Measurements from ENCODE around the gene KDM1B.
"Not testable (repeated sequence)": the region's sequence is repeated elsewhere in the genome, so short reads cannot be mapped to it uniquely, and the experiment has no call there.

KDM1B gene

GRCh38 chr6:18148304-18149025 is 6.8 kb upstream of the KDM1B start:
- no peak for DNase-seq (ENCODE audit: low spot score)

GRCh38 chr6:18151391-18151790 is 3.8 kb upstream of the KDM1B start:
- DNase-seq (ENCODE audit: low spot score), result not testable (repeated sequence)

DNA sequence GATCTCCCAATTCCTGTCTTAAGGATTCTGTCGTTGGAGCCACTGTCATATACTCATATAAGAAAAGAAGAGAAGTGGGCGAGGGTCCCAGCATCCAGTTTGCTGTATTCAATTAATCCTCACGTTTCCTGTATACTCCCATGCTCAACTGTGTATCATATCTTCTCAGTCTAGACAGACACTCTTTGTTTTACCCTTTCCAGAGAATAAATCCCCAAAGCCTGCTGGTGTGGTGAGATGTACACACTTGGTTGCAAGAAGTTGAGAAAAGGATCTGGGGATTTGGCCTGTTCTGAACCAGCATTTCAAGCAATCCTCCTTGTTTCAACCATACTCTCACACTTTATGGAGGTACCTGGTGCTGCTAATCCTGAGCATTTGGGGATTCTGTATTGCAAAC is 3.4 kb upstream of the KDM1B start:
- no peak for DNase-seq (ENCODE audit: low spot score)

GRCh38 chr6:18153311-18153703 is 1.9 kb upstream of the KDM1B start:
- DNase-seq (ENCODE audit: low spot score), result no peak

DNA sequence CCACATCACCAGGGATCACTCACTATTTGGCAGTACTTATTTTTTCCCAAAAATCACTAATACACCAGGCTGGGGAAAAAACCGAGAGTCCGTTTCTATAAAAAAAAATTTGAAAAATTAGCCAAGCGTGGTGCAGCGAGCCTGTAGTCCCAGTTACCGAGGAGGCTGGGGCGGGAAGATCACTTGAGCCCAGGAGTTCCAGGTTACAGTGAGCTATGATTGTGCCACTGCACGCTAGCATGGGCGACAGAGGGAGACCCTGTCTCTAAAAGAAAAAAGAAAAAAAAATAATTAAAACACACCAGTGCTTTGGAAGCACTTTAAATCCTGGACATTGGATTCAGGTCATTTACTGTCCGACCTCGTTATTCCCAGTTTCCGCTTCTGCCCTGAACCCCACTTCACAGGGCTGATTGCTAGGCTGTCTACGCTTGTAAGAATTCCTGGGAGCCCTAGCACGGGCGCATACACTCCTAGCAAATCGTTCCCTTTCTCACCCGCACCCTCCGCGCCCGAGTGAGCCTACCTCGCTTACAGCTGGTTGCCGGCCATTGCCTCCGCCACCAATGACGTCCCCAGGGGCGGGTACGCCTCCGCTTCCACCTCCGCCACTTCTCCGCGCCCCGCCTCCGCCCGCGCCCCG is 594 bp upstream of the KDM1B start, which contains the start of gene TPMT:
TPMT (minus strand) TSS at position 571 of the 643 bp plus-strand sequence. CDS start 5,950 bp downstream, outside the sequence.
- DNase-seq (ENCODE audit: low spot score), result no peak

DNA sequence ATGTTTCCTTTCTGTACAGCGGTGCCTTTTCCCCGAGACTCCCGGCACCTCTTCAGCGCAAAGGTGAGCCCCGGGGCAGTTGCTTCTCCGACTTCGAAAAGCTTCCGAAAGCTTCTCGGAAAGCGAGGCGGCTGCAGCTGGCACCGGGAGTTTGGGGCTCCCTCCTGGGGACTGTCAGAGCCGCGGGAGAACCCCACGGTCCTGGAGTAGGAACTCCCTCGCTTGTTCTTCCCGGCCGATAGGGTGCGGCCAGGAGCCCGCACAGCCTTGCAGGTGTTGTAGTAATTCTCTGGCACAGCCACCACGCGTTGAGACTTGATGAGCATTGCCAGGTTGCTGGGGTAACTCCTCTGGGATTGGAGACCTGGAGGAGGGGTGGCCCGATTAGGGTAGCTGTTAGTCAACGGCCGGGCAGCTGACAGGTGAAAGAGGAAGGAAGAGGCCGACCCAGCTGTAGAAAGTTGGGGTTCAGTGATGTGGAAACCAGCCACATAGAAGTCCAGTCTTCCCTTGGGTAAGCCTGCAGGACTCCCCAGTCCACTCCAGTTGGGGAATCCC is 721 bp downstream of the KDM1B start:
- DNase-seq (ENCODE audit: low spot score), result peak; percentile 80

DNA sequence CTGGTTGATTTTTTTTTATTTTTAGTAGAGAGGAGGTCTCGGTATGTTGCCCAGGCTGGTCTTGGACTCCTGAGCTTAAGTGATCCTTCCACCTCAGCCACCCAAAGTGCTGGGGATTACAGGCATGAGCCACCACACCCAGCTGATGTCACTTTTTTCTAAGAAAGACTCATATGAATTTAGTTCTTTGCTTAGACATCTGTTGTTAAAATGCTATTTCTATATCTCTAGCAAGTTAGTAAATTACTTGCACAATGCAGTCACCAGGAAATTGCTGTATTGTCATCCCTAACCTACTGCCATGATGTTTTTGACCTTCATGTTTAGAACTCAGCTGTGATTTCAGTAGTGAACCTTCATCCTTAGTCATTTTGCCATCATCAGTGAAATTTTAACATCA is 5.7 kb downstream of the KDM1B start:
- no peak for DNase-seq (ENCODE audit: low spot score)

- DNase-seq (ENCODE audit: low spot score), result no peak
Measured at GRCh38 chr6:18161431-18161830, 6.2 kb downstream of the KDM1B start.

DNA sequence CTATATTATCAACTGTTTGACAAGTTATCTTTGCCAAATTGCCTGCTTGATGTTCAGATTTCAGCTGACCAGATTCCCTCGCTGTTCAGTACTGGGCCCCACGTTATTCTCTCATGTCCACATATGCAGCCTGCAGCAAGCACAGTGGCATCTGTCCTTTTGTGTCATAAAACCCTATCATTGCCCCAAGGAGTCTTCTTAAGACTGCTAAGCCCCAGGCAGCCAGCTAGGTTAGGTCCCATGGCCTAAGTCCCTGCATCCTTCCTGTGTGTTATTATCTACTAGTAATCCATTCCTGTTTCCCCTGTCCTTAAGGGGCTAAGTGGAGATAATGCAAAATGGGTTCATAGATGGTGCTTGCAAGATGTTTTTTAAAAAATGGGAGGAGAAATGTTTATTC is 7.2 kb downstream of the KDM1B start:
- no peak for DNase-seq (ENCODE audit: low spot score)

GRCh38 chr6:18165751-18166150 is 10.5 kb downstream of the KDM1B start:
- DNase-seq (ENCODE audit: low spot score), result no peak

- DNase-seq (ENCODE audit: low spot score), result no peak
Measured at GRCh38 chr6:18166312-18167036, 11.3 kb downstream of the KDM1B start.

DNA sequence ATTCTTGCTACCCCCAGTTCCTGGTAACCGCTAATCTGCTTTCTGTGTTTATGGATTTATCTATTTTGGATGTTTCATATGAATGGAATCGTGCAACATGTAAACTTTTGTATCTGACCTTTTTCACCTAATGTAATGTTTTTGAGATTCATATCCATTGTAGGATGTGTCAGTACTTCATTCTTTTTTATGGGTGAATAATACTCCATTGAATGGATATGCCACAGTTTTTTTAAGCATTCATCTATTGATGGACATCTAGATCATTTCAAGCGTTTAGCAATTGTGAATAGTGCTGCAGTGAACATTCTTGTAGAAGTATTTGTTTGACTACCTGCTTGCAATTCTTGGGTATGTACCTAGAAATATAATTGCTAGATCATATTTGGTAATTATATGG is 13.0 kb downstream of the KDM1B start:
- DNase-seq (ENCODE audit: low spot score), result no peak

DNA sequence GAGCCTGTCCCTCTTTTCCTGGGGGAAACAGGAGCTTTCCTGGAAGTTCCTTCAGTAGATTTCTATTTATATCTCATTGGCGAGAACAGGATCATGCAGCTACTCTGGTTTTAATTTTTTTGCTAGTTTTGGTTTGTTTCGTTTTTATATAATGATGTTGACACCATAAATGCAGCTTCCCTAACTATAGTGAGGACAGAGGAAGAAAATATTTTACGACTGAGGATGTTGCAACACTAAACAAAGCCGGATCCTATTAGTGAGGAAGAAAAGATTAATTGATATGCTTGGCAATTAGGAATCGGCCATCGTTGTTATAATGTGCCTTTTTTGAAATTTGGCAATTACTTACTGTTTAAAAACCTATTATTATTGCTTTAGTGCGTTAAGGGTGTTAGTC is 16.6 kb downstream of the KDM1B start:
- no peak for DNase-seq (ENCODE audit: low spot score)

DNA sequence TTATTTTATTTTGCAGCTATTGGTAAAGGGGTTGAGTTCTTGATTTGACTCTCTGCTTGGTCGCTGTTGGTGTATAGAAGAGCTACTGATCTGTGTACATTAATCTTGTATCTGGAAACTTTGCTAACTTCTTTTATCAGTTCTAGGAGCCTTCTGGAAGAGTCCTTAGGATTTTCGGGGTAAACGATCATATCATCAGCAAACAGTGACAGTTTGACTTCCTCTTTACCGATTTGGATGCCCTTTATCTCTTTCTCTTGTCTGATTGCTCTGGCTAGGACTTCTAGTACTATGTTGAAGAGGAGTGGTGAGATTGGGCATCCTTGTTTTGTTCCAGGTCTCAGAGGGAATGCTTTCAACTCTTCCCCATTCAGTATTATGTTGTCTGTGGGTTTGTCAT is 21.0 kb downstream of the KDM1B start:
- DNase-seq (ENCODE audit: low spot score), result not testable (repeated sequence)

DNA sequence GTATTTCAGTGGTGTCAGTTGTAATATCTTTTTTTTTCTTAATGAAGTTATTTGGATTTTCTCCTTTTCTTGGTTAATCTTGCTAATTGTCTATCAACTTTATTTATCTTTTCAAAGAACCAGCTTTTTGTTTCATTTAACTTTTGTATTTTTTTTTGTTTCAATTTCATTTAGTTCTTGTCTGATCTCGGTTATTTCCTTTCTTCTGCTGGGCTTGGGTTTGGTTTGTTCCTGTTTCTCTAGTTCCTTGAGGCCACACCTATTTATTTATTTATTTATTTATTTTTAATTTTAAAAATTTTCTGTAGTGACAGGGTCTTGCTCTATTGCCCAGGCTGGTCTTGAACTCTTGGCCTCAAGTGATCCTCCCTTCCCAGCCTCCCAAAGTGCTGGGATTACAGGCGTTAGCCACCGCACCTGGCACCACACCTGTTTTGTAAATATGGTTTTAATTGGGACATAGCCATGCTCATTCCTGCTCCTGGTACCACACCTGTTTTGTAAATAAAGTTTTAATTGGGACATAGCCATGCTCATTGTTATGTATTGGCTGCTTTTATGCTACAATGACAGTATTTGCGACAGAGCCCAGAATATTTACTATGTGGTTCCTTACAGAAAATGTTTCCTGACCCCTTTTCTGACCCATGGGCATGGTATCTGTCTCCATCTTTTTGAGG is 22.2 kb downstream of the KDM1B start:
- DNase-seq (ENCODE audit: low spot score), result no peak

GRCh38 chr6:18178960-18179615 is 23.9 kb downstream of the KDM1B start:
- no peak for DNase-seq (ENCODE audit: low spot score)

DNA sequence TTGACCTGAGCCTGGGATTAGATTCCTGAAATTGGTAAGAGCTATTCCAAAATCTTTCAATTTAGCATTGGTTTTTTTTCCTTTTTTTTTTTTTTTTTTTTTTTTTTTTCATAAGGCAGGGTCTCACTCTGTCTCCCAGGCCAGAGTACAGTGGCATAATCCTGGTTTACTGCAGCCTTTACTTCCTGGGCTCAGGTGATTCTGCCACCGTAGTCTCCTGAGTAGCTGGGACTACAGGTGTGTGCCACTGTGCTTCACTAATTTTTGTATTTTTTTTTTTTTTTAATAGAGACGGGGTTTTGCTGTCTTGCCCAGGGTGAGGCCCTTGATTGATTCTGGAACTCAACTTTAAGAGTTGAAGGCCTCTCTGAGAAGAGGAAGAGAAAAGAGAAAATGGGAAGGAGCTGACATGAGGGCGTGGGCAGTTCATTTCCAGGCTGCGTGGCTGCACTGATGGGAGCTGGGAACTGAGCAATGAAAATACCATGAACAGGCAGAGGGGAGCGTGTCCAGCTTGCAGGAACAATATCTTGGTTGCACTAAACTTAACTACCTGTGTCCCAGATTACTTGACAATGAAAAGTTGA is 24.6 kb downstream of the KDM1B start:
- no peak for DNase-seq (ENCODE audit: low spot score)

GRCh38 chr6:18182568-18182967 is 27.3 kb downstream of the KDM1B start:
- DNase-seq (ENCODE audit: low spot score), result no peak

- DNase-seq (ENCODE audit: low spot score), result no peak
Measured at GRCh38 chr6:18183766-18184165, 28.5 kb downstream of the KDM1B start.

GRCh38 chr6:18185624-18186023 is 30.4 kb downstream of the KDM1B start:
- DNase-seq (ENCODE audit: low spot score), result no peak

DNA sequence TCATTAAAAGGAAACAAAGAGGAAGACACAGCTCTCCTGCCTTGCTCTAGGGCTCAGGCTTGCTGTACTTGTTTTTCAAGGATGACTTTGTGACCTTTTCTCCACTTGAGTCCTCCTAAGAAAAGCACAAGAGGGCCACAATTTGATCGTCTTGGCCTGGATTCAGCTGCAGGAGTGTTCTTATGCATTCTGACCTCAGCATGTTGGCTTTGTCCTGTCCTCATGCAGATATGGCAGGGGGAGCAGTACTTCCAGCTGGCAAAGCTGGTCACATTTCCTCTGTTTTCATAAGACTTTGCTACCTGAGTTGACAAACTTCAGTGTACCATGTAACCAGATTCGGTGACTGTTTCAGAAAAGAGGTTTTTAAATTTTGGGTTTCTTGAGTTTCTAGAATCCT is 30.8 kb downstream of the KDM1B start:
- DNase-seq (ENCODE audit: low spot score), result peak; percentile 66

Measured in iPS-NIHi11 (cell line).